Lung microvascular endothelial cell (primary cell): Measurements from ENCODE around the gene LYPD6. TPM values are rescaled to one million over a fixed set of nuclear protein-coding genes. Genes with fewer than 3 reads are reported as not detected.

ENCODE experiments used
- DNase-seq, 2 donors: peaks; one replicate each; pipeline versions ENCODE4 v3.0.0 to v3.0.0-alpha.2; 2010; ENCODE audit warnings: low read depth in 2 of 2
- total RNA-seq: library from RNA; depleted of rRNA; stranded (reverse); fragments of >200 nt; gene quantifications from 2 replicates; pipeline ENCODE4 v1.2.1, GENCODE V29; 2014

The LYPD6 gene
- total RNA-seq, 1 donor from 2014 or later, result 7.5 TPM

DNA sequence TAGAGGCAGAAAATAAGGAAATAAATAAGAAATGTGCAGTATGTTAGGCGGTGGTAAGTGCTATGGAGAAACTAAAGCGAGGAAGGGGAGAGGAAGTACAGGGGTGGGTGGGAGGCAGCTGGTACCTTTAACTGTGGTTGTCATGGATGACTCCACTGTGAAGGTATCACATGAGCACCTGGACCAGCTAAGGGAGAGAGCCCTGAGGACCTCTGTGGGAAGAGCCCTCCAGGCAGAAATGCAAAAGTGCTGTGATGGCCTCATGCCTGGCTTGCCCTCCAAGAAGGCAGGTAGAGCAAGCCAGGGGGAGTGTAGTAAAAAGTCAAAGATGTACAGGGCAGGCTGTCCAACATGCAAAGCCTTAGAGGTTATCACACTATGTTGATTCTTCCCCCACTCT lies 17.9 kb downstream of the LYPD6 start:
- no peak for DNase-seq

DNA sequence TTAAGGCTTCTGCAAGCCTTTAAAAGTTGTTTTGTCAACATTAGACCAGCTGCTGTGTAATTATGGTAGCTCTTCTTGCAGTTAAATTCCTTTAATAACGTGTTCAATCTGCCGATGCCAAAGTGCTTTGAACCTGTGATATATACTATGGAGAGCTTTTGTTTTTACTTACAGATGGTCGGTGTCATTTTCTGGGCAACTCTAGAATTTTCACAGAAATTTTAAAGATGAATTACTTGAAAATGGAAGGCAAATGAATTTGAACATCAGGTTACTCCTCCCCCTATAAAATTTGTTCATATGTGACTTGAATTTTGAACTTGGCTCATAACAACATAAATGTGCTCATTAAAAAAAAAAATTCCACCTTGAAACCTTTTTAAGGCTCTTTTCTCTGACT lies 23.0 kb downstream of the LYPD6 start:
- no peak for DNase-seq

DNA sequence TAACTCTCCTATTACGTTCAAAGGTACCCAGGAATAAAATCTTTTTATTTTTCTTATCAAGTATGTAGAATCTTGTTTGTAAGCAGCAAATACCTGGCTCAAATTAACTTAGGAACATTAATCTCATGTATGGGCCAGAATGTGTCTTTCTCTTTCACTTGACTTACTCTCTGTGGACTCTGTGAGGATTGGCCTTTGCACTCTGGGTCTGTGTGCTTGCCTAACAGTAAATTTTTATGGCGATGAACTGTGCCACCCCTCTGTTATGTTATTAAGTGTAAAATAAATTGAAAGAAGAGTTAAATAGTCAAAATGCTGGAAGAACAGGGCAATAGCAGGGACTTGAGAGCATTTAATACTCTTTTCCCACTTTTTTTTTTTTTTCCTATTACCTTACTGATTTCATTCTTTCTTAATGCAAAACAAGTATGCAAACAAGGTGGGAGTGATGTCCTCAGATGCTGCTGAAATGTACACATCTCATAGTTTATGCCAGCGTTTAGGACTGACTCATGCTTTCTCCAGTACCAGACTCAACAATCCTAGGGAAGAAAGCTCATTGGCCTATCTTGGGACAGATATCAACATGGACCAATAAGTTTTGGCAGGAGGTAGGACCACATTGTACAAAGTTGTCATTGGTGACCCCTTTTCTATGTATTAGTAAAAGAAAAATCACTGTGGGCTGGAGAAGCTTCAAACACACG lies 25.5 kb downstream of the LYPD6 start:
- DNase-seq, result no peak

DNA sequence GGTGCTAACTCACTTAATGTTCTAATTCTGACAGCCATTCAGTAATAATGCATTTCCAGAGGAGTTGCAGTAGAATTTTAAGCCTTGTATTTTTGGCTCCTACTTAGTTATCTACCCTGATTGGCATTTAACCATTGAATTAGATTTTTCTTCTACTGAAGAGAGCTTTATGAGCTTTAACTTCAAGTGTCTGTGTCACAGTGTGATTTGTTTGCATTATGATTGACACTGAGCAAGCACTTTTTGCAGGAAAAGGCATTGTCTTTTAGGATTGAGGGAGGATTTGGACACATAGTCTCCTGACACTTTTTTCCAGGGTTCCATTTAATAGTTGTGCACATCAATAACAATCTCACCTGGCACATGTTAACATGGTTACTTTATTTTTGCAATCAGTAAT lies 26.7 kb downstream of the LYPD6 start:
- DNase-seq, result no peak

DNA sequence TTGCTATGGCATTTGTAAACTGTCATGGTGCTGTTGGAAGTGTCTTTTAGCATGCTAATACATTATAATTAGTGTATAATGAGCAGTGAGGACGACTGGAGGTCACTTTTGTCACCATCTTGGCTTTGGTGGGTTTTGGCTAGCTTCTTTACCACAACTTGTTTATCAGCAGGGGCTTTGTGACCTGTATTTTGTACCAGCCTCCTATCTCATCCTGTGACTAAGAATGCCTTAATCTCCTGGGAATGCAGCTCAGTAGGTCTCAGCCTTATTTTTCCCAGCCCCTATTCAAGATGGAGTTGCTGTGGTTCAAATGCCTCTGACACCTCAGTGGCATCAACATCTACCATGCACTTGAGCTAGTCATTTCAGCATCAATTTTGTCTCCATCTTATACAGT lies 29.7 kb downstream of the LYPD6 start:
- no peak for DNase-seq

DNA sequence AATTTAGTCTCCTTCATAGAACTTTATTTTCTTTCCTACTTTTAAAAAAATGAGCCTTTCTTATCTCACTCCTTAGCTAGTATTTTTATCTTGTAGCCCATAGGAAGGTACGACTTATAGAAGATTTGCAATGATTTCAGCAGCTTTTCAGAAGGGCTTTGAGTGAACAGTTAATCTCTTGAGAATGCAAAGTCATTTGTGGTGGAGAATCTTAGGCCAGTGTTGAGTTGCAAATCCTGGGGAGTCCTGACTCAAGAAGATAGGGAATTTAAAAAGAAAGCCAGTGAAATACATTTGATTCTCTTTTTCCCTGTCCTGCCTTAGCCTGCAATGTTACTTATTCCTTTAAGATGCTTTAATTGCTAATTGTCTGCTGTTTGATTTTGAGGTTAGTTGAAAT lies 33.6 kb downstream of the LYPD6 start:
- DNase-seq, result no peak

DNA sequence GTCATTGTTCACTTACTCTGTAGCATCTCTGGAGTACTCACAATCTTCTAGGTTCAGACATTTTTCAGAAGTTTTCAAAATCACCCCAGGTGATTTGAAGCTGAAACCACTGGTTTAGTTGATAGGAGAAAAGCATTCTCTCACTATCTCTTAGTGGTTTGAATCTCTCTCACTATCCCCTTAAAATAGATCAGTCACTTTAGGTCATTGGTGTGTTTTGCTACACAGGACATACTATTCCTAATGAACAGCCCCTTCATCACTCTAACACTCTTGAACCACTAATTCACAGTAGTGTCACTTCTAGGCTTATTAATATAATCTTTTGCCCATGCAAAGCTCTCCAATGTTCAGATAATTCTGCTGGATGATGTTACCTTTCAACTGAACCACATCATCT lies 34.5 kb downstream of the LYPD6 start:
- no peak for DNase-seq

DNA sequence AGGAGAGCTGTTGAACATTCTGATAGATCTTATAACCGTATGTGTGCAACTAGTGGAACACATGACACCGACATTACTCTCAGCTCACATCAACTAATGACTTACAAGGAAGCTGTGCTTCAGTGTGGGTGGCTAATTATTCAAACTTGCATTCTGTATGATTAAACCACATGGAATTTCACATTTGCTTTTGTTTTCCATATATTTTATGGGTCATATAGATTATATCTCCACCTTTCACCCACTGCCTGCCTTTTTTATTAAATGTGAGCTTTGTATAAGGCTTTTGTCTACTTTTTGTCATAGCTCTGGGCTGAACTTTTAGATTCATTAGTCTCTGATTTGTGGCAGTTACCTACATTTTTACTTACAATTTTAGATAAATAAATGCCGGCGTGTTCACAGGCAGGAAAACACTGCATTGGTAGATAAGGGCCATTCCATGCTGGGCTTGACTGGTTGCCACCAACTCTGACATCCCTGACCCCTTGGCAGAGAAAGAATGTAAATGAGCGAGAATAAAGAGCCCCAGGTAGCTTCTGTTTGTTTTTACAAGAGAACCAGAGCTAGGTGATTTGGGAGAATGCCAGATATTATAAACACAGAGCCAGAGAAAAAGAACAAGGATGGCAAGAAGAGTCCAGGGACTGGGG lies 35.7 kb downstream of the LYPD6 start:
- DNase-seq, result peak in 1 of 2 donors; percentile 97

DNA sequence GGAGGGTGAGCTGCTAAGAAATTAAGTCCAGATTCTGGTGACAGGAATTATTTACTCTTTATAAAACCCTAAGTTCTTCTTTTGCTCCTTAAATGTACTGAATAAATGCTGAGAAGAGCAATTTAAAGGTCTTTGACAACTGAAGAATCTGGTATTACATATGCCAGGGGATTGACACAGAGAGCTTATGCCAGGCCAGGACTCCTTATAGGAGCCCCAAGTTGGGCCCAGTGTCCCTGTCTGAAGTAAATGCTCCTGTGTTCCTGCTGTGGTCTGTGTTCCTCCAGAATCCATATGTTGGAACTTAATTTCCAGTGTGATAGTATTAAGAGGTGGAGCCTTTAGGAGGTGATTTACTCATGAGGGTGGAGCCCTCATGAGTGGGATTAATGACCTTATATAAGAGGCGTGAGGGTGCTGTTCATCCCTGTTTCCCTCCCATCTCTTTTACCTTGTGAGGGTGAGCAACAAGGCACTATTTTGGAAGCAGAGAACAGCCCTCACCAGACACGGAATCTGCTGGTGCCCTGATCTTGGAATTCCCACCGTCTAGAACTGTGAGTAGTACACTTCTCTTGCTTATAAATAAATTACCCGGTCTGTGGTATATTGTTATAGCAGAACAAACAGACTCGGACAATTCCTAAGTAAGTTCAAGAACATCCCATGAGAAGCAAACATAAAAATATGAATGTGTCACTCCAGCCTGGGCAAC lies 39.8 kb downstream of the LYPD6 start:
- DNase-seq, result no peak

DNA sequence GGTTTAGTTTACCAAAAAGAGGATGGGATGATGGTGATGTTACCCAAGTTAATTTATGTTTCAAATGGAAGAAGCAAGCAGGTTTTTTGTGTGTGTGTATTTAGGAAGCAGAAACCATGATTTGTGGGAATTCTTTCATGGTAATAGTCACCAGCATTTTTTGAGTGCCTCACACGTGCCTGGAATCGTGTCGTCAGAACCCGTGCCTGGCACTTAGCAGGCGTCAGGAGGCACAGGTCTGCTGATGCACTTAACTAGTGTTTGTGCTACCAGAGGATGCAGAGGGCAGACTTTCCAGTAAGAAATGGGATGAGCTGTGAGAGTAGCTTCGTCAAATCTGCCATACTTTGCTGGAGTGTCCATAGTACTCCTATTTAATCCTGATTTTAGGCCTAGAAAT lies 41.1 kb downstream of the LYPD6 start:
- DNase-seq, result no peak

DNA sequence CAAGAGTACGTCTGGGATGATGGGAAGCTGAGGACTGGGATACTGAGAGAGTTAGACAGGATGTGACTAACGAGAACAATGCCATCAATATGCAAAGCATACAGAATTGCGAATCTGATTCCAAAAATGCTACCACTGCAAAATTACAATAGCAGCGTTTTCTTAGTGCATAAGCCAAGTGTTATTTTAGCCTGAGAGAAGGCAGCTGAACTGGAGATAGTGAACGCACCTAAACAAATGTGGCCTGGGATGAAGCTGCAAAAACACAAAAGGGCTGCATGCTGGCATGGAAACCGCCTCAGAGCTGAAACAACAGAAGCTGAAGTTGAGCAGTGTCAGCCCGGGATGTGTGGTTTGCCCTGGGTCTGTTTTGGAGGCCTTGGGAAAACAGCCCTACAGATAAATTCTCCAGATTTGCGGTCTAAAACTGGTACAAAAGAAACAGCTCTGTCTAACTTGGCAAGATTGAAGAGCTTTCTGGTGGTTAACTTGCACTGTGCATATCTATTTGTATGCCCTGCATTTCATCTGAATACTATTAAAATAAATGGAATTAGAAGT lies 45.5 kb downstream of the LYPD6 start:
- DNase-seq, result peak in 1 of 2 donors; percentile 85

DNA sequence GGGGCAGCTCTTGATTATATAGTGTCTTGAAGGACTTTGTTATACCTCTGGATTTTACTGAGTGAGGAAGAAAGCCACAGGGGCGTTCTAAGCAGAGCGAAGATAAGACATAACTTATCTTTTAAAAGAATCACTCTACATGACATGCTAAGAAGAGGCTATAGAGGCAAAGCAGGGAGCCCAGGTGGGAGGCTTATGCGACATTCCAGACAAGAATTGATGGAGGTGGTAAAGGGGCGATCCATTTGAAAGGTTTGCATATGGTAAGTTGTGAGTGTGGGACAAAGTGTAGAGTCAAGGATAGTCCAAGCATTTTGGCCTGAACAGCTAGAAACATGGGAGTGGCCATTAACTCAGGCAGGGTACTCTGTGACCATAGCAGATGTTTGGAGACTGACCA lies 49.8 kb downstream of the LYPD6 start:
- no peak for DNase-seq

DNA sequence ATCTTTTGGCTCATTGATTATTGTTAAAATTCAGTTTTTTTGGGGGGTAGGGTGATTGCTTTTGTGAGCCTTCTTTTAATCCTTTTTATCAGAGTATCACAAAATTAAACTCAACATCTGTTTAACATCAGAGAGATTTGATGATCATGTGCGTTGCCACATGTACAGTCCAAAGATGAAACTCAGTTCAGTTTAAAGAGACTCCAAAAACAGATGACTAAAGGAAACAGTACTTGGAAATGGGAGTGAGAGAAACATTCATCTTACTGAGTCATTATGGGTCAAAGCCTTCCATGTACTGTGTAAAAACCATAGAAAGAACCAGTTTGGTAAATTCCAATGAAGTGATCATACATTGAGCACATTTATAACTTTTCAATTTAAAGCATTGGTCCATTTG lies 53.0 kb downstream of the LYPD6 start:
- DNase-seq, result no peak

DNA sequence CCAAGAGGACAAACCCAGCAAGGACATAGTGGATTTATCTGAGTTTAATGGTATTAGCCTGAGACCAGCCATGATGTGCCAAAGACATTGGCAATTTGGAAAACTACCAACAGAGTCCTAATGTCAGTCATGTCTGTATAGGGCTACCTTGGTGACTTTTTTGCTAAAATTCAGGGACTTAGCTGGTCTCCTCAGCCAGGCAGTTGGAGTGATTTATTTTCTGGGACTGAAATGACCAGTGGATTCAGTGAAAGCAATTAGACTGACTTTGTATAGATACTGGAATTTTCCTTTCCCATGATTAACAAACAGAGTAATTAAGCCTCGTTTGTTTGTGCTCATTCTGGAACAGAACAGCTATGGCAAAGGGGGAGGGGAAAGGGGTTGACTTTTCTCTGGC lies 55.0 kb downstream of the LYPD6 start:
- DNase-seq, result no peak

DNA sequence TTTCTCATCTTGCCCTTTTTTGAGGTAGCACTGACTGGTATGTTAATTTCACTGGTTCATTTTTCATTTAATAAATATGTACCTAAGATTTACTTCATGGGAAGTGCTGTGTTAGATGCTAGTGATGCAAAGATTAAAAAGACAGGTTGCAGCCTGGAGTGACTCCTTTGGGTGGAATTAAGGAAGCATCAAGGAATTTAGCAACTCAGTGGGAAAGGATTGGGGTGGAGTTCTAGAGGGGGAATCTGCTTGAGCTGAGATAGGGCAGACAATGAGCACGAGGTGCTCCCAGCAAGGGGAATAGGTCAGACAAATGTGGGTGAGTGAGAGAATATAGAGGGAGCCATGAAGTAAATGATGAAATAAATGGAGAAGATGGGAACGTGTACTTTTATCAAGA lies 57.0 kb downstream of the LYPD6 start:
- no peak for DNase-seq

DNA sequence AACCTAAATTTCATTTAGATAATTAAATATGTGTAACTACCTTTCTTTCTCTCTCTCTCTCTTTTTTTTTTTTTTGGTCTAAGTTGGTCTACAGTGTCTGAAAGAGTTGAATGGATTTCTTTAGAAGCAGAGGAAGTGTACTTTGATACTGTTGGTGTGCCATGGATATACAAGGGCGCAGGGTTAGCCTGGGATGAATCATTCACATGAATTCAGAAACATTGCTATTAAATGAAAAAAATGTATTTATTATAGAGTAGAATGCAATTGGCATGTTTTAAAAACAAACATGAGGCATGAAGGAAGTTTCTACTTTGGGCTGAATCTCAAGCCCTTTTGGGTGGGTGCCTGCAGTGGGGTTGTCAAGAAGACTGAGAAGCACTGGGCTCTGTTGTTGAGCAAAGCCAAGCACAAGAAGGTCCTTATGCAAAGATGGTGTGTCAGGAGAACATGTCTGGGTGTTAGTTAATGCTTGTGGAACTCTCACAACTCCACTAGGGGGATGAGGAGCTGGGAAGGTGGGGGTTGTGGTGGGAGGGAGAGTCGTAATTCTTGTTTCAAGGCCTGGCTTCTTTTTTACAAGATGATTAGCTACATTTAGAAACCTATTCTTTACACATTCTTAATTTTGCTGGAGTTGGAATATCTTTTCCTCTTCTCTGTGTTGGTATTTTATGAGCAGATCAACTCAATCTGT lies 57.9 kb downstream of the LYPD6 start:
- no peak for DNase-seq

DNA sequence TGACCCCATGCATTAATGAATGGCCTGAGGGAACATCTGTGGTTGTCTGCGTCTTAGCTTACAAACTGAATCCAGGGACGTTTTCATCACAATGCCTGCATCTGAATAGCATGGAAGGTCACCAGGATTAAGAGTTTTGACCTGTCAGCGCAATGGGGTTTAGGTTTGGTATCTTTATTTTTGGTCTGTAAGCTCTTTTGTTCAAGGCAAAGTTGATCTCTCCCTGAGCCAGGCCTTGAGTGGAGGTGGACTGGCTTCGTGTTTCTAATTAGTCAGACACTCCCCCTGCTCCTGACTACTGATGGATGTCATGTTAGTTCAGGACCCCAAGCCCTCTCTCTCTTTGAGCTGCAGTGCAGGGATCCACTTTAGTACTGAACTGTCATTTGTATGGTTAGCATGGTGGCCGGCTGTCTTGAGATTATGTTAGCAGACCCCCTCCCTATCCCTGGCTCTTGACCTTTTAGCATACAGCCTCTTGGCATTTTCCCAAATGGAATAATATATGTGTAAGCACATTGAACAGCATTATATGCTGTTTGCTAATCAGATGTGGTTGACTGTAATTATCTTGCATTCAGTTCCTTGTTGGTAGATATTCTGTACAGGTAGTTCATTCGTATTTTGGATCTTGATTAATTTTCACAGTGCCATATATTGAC lies 59.2 kb downstream of the LYPD6 start:
- DNase-seq, result no peak

DNA sequence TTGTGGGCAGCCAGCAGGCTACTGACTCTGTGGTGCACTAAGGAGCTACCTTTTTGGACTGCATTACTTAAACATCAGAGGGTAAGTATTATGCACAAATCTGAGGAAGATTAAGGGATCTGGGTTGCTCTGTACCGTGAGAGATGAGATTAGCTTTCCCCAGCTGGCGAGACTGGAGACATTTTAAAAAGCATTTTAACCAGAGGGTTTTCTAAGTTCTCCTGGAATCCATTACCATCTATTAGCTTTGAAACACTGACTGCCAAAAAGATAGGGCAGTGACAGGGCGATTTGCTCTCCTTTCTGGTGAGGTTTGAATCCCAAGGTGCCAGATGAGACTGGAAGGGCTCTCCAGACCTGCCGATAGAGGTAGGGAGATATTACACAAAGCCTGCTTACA lies 63.2 kb downstream of the LYPD6 start:
- no peak for DNase-seq

DNA sequence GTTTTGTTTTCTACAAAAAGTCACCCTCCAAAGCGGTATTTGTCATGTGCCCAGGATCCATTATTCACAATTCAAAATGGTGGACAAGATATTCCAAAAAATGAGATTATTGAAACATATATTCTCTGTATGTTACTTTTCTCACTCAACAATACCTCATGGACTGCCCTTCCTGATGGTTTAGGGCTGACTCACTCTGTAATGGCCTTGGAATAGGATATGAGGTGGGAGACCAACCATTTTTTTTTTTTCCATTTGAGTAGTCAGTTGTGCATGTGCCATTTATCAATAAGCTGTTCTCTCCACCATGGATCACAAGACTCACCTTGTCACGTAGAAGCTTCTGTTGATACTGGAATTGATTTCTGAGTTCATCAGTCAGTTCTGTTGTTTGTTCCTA lies 64.5 kb downstream of the LYPD6 start:
- peak in 1 of 2 donors; percentile 36 for DNase-seq

DNA sequence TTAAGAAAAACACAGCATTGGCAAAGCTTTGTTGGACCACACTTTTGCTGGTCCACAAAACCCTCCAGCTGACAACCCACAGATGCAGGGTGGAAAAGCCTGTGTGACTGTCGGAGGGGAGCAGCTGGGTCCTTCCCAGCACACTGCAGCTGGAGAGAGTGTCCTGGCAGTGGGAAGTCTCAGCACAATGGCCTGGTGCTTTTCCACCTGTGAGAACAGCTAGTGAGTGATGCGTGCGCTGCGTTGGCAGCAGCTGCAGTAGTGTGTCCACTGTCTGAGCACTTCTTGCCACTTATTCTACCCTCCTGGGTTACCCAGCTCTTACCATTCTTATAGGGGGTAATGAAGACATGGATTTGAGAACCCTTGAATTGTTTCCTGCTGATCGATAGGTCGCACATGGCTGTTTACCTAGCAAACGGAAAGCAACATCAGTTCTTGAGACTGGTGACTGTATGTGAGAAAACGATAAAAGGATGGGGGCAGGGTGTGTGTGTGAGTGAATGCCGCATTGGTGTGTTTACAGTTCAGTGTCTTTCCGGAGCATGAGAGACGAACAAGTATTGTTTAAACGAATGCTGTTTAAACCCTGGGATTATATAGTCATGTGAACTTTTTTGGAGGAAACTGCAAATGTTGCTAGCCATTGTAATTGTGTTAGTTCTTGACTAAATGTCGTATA lies 69.7 kb downstream of the LYPD6 start:
- peak in 1 of 2 donors; percentile 68 for DNase-seq

DNA sequence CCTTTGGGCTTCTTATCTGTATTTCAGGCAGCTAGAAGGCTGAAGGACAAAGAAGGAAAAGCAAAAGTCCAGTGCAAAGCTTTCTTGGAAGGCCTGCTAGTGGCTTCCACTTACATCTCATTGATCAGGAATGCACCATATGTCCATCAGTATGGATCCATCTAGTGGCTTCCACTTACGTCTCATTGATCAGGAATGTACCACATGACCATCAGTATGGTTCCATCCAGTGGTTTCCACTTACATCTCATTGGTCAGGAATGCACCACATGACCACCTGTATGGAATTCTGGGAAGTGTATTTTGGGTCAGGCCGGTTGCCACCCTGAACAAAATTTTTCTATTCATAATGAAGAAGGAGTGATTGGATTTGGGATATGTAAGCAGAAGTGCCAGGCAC lies 70.6 kb downstream of the LYPD6 start:
- DNase-seq, result no peak
